HepG2 (cell line): ENCODE measurements around the gene RAD54L. TPM values are rescaled to one million over a fixed set of nuclear protein-coding genes. Genes with fewer than 3 reads are reported as not detected.
A peak's percentile ranks its signal among the peaks of the same experiment; 100 is the strongest.

Source experiments
- CSRNP2 ChIP-seq: sonication (generic); formaldehyde crosslinking; conservative IDR thresholded peaks from 2 replicates; pipeline ENCODE4 v1.8.0; 2022; ENCODE audit warnings: low read depth, missing genetic modification reagents
- FOXC1 ChIP-seq: sonication (generic); formaldehyde crosslinking; IDR thresholded peaks from 2 replicates; pipeline ENCODE4 v1.8.0; 2022; ENCODE audit warnings: mild to moderate bottlenecking, missing genetic modification reagents, borderline replicate concordance
- FOXO1 ChIP-seq: sonication (generic); formaldehyde crosslinking; IDR thresholded peaks from 2 replicates; pipeline ENCODE4 v1.4.0; 2020; ENCODE audit warnings: missing genetic modification reagents
- JUNB ChIP-seq: sonication (generic); formaldehyde crosslinking; IDR thresholded peaks from 2 replicates; pipeline ENCODE4 v1.8.0; 2022; ENCODE audit warnings: missing genetic modification reagents, mild to moderate bottlenecking, borderline replicate concordance
- KDM4B ChIP-seq: sonication (generic); formaldehyde crosslinking; IDR thresholded peaks from 2 replicates; pipeline ENCODE4 v1.4.0; 2020; ENCODE audit warnings: missing genetic modification reagents
- MAF1 ChIP-seq: sonication (generic); formaldehyde crosslinking; IDR thresholded peaks from 2 replicates; pipeline ENCODE4 v1.5.0; 2020; ENCODE audit warnings: missing genetic modification reagents, borderline replicate concordance
- MEIS2 ChIP-seq: sonication (generic); formaldehyde crosslinking; IDR thresholded peaks from 2 replicates; pipeline ENCODE4 v1.9.0; 2021; ENCODE audit warnings: mild to moderate bottlenecking, missing genetic modification reagents
- NFE2L2 ChIP-seq: fragments of 150-350 bp; IDR thresholded peaks from 2 replicates; pipeline ENCODE4 v1.6.1; 2014; ENCODE audit warnings: low read length
- NR2F6 ChIP-seq, 2 experiments: IDR thresholded peaks; 2 replicates each; pipeline ENCODE4 v1.6.1; 2016; ENCODE audit warnings: antibody characterized with exemption in 1 of 2, mild to moderate bottlenecking in 1 of 2
- POLR2AphosphoS2 ChIP-seq: IDR thresholded peaks from 2 replicates; pipeline ENCODE4 v1.6.1; 2011; ENCODE audit warnings: low read depth, low read length, improper control_type of control experiment
- RORA ChIP-seq: sonication (generic); formaldehyde crosslinking; IDR thresholded peaks from 2 replicates; pipeline ENCODE4 v1.5.0; 2020; ENCODE audit warnings: mild to moderate bottlenecking, missing genetic modification reagents, moderate library complexity
- SALL1 ChIP-seq: sonication (generic); formaldehyde crosslinking; IDR thresholded peaks from 2 replicates; pipeline ENCODE4 v1.8.0; 2022; ENCODE audit warnings: mild to moderate bottlenecking, missing genetic modification reagents
- TARDBP ChIP-seq: sonication (generic); formaldehyde crosslinking; IDR thresholded peaks from 2 replicates; pipeline ENCODE4 v1.8.0; 2022; ENCODE audit warnings: mild to moderate bottlenecking, missing genetic modification reagents
- THAP8 ChIP-seq: sonication (generic); formaldehyde crosslinking; IDR thresholded peaks from 2 replicates; pipeline ENCODE4 v1.5.1; 2020; ENCODE audit warnings: missing genetic modification reagents, mild to moderate bottlenecking, borderline replicate concordance
- YEATS4 ChIP-seq: sonication (generic); formaldehyde crosslinking; IDR thresholded peaks from 2 replicates; pipeline ENCODE4 v1.4.0; 2020; ENCODE audit warnings: missing genetic modification reagents, borderline replicate concordance
- ZBTB2 ChIP-seq: sonication (generic); formaldehyde crosslinking; IDR thresholded peaks from 2 replicates; pipeline ENCODE4 v1.8.0; 2022; ENCODE audit warnings: low read depth, missing genetic modification reagents
- ZBTB34 ChIP-seq: sonication (generic); formaldehyde crosslinking; IDR thresholded peaks from 2 replicates; pipeline ENCODE4 v1.8.0; 2022; ENCODE audit warnings: mild to moderate bottlenecking, missing genetic modification reagents
- ZFP36 ChIP-seq: fragments of 150-350 bp; IDR thresholded peaks from 2 replicates; pipeline ENCODE4 v1.6.1; 2018; ENCODE audit warnings: borderline replicate concordance, low read length, low read depth; ENCODE audit not compliant: partially characterized antibody
- ZNF230 ChIP-seq: sonication (generic); formaldehyde crosslinking; IDR thresholded peaks from 2 replicates; pipeline ENCODE4 v1.4.0; 2020; ENCODE audit warnings: mild to moderate bottlenecking, missing genetic modification reagents
- ZNF251 ChIP-seq: sonication (generic); formaldehyde crosslinking; IDR thresholded peaks from 2 replicates; pipeline ENCODE4 v1.9.0; 2021; ENCODE audit warnings: mild to moderate bottlenecking, missing genetic modification reagents
- ZNF280B ChIP-seq: sonication (generic); formaldehyde crosslinking; IDR thresholded peaks from 2 replicates; pipeline ENCODE4 v1.5.0; 2020; ENCODE audit warnings: missing genetic modification reagents, mild to moderate bottlenecking, borderline replicate concordance
- ZNF605 ChIP-seq: sonication (generic); formaldehyde crosslinking; IDR thresholded peaks from 2 replicates; pipeline ENCODE4 v1.8.0; 2022; ENCODE audit warnings: mild to moderate bottlenecking, missing genetic modification reagents
- ZNF761 ChIP-seq: sonication (generic); formaldehyde crosslinking; conservative IDR thresholded peaks from 2 replicates; pipeline ENCODE4 v1.4.0; 2020; ENCODE audit warnings: mild to moderate bottlenecking, missing genetic modification reagents
- polyA plus RNA-seq, 8 experiments: library from polyadenylated mRNA; depleted of rRNA in 3 of 8; stranded (reverse) in 7 of 8; unstranded in 1 of 8; fragments of >200 nt; fragmentation: Illumina TruSeq in 4 of 8; extraction: Trizol in 4 of 8; gene quantifications; 2 replicates each; pipeline versions ENCODE4 v1.2.1 to v1.2.3, GENCODE V29; 2011 to 2016; ENCODE audit warnings: low read depth in 4 of 8, missing spikeins in 1 of 8, mixed read lengths in 1 of 8; ENCODE audit not compliant: insufficient read depth in 1 of 8
- total RNA-seq, 5 experiments: library from RNA; depleted of rRNA; stranded (reverse); fragments of >200 nt; fragmentation: Illumina TruSeq; extraction: Trizol; gene quantifications; 2 replicates each; pipeline ENCODE4 v1.2.3, GENCODE V29; 2016; ENCODE audit warnings: low read depth in 1 of 5

RAD54L gene
- total and polyA plus RNA-seq, 2 of the 13 experiments (the other 11 are each of a cell fraction or from before 2014, with no cell fraction given): 10.2 to 30.0 TPM

- TF ChIP-seq MEIS2 (no peak), TARDBP (no peak), ZBTB2 (no peak), ZNF230 (CRISPR knock-in tag) (peak; percentile 87; the same call in 1 of the 2 replicates), MAF1 (CRISPR knock-in tag) (no peak), JUNB (CRISPR knock-in tag) (no peak), KDM4B (CRISPR knock-in tag) (no peak), ZNF761 (CRISPR knock-in tag) (no peak), FOXC1 (peak; percentile 51; the same call in 1 of the 2 replicates), THAP8 (CRISPR knock-in tag) (peak; percentile 36; the same call in 1 of the 2 replicates), FOXO1 (CRISPR knock-in tag) (no peak), ZBTB34 (CRISPR knock-in tag) (no peak), RORA (CRISPR knock-in tag) (no peak; the same call in 1 of the 2 replicates), NR2F6 (IDR thresholded peaks at IDR 0.05) (no peak), NR2F6 (CRISPR knock-in tag; IDR thresholded peaks at IDR 0.05) (no peak), ZNF605 (CRISPR knock-in tag) (no peak; the same call in 1 of the 2 replicates), NFE2L2 (no peak), ZNF251 (CRISPR knock-in tag) (no peak), YEATS4 (CRISPR knock-in tag) (no peak; the same call in none of the 2 replicates), ZFP36 (no peak), ZNF280B (CRISPR knock-in tag) (no peak), CSRNP2 (CRISPR knock-in tag) (no peak), SALL1 (CRISPR knock-in tag) (0 out of 2 replicates have a peak, but pooled peaks have one; percentile 24), POLR2AphosphoS2 (no peak)
These were observed 54.5 kb downstream of the RAD54L start (continued) for GRCh38 chr1:46301808-46302640.
